K562 (cell line): ENCODE results near the gene DNAH1.

Source experiments
- CBFB ChIP-seq: sonication (generic); formaldehyde crosslinking; IDR thresholded peaks from 2 replicates; pipeline ENCODE4 v1.4.0; 2020; ENCODE audit warnings: mild to moderate bottlenecking, missing genetic modification reagents
- EZH2 ChIP-seq: IDR thresholded peaks from 2 replicates; pipeline ENCODE4 v1.6.1; 2012; ENCODE audit warnings: low read depth, mild to moderate bottlenecking, inconsistent platforms, low read length, borderline replicate concordance
- KDM4B ChIP-seq, 2 experiments: fragments of 450-650 bp in 1 of 2; sonication (generic) in 1 of 2; IDR thresholded peaks; 2 replicates each; pipeline ENCODE4 v1.6.1; 2016 to 2017; ENCODE audit warnings: borderline replicate concordance in 2 of 2, antibody characterized with exemption in 1 of 2, low read depth in 1 of 2, mild to moderate bottlenecking in 1 of 2
- MYC ChIP-seq, 2 experiments: fragments of 250-450 bp in 1 of 2; sonication (Bioruptor Pico) in 1 of 2; IDR thresholded peaks; 2 replicates each; pipeline versions ENCODE4 v1.5.1 to v1.6.1; 2012 to 2021; ENCODE audit warnings: low read depth in 2 of 2, borderline replicate concordance in 1 of 2, improper control_type of control experiment in 1 of 2, low read length in 1 of 2, mild to moderate bottlenecking in 1 of 2, moderate library complexity in 1 of 2
- STAG1 ChIP-seq: sonication (generic); formaldehyde crosslinking; IDR thresholded peaks from 2 replicates; pipeline ENCODE4 v1.5.0; 2020; ENCODE audit warnings: missing genetic modification reagents, borderline replicate concordance
- XRCC5 ChIP-seq: fragments of 200-400 bp; formaldehyde crosslinking; IDR thresholded peaks from 2 replicates; pipeline ENCODE4 v1.6.1; 2017; ENCODE audit warnings: low read depth, mild to moderate bottlenecking, low read length
- ZFP36 ChIP-seq: fragments of 150-350 bp; IDR thresholded peaks from 2 replicates; pipeline ENCODE4 v1.6.1; 2018; ENCODE audit warnings: low read length, low read depth; ENCODE audit not compliant: partially characterized antibody

DNA sequence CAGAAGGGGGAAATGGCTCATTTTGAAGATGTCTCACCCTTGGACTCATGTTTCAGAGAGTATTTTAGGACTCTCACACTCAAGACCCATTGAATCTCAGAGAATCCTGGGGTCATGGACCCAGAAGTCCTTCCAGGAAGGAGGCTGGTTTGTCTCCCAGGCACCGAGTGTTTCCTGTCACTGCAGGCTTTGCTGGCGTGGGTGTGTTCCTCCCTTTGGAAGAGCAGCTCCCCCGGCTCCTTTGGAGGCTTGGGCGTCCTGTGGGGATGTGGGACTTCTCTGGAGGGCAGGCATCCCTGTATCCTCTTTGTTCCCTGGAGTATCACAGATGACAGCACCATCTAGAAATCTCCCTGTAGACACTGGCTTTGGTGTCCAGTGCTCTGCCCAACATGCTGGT is 40.0 kb downstream of the DNAH1 start:
- TF ChIP-seq KDM4B (IDR thresholded peaks at IDR 0.05; ENCODE audit: borderline replicate concordance in 2 of 2, low read depth in 1 of 2), result no peak
- no peak for TF ChIP-seq CBFB
- no peak for TF ChIP-seq ZFP36
- TF ChIP-seq XRCC5, result no peak
- TF ChIP-seq STAG1 (CRISPR knock-in tag), result no peak
- TF ChIP-seq MYC (IDR thresholded peaks at IDR 0.05; ENCODE audit: low read depth, low read length), result no peak
- no peak for TF ChIP-seq MYC (CRISPR knock-in tag; IDR thresholded peaks at IDR 0.05; ENCODE audit: borderline replicate concordance, low read depth)
- no peak for TF ChIP-seq EZH2
